ENCODE data around the gene FTO. TPM values are rescaled to one million over a fixed set of nuclear protein-coding genes. Genes with fewer than 3 reads are reported as not detected.

Gene FTO
- total and polyA plus RNA-seq, 2 of the 8 experiments (the other 6 are each of a cell fraction or from before 2014, with no cell fraction given) = 34.5 to 59.8 TPM

- no peak overlapping the region for H2BK20ac ChIP-seq (ENCODE audit: low read length)
- H3K27ac ChIP-seq (ENCODE audit: low read depth, low read length) = no peak overlapping the region
These were observed 358.7 kb downstream of the FTO start for GRCh38 chr16:54062361-54063278.

More at GRCh38 chr16:54062361-54063278, 358.7 kb downstream of the FTO start:
- Histone ChIP-seq H3K4me1 (replicated peaks in 1 of 4; ENCODE audit: control insufficient read depth in 3 of 4, insufficient read depth in 4 of 4, low read length in 3 of 4) (peaks cover 0 to 5% (median 3%) of the 10 kb centered on the region in 4 experiments; a peak in 4 of 7 replicates), H4K20me1 (replicated peaks in 1 of 2; ENCODE audit: control insufficient read depth in 1 of 2, insufficient read depth in 2 of 2, low read length in 2 of 2) (no peaks in the 10 kb centered on the region), H3K27me3 (replicated peaks in 1 of 4; ENCODE audit: control insufficient read depth in 3 of 4, extremely low read depth in 1 of 4, insufficient read depth in 3 of 4, low read length in 3 of 4) (no peaks in the 10 kb centered on the region), H3K4me2 (ENCODE audit: insufficient read depth in 1 of 2, low read depth in 2 of 2, low read length in 2 of 2) (no peak overlapping the region), H3K23ac (ENCODE audit: insufficient read length) (no peak overlapping the region), H3K36me3 (ENCODE audit: control insufficient read depth in 2 of 4, insufficient read depth in 4 of 4, low read length in 3 of 4) (no peaks in the 10 kb centered on the region), H3K4me3 (ENCODE audit: extremely low read depth in 1 of 4, insufficient read depth in 2 of 4, low read depth in 3 of 4, low read length in 4 of 4) (no peak overlapping the region), H2BK15ac (ENCODE audit: low read length) (no peak overlapping the region), H3K18ac (ENCODE audit: extremely low read depth, low read length) (no peak overlapping the region), H3K14ac (ENCODE audit: insufficient read length) (no peak overlapping the region), H4K91ac (replicated peaks; ENCODE audit: insufficient read length, low read length) (no peak overlapping the region), H2AK5ac (ENCODE audit: low read depth, low read length) (no peak overlapping the region), H4K5ac (ENCODE audit: insufficient read length, low read depth, low read length) (no peak overlapping the region), H3K9ac (replicated peaks in 1 of 4; ENCODE audit: extremely low read depth in 1 of 4, low read depth in 3 of 4, low read length in 3 of 4) (no peak overlapping the region), H2BK12ac (ENCODE audit: low read depth, low read length) (no peak overlapping the region), H2AFZ (ENCODE audit: low read length) (no peak overlapping the region), H3K79me1 (ENCODE audit: low read depth, low read length) (no peaks in the 10 kb centered on the region), H3K56ac (replicated peaks; ENCODE audit: insufficient read length, low read depth, low read length) (no peak overlapping the region), H3K9me3 (ENCODE audit: insufficient read depth in 2 of 2, low read depth in 1 of 2, low read length in 1 of 2) (no peaks in the 10 kb centered on the region), H3K4ac (replicated peaks; ENCODE audit: insufficient read length, low read depth, low read length) (no peak overlapping the region), H4K8ac (ENCODE audit: extremely low read depth, insufficient read depth, low read length) (no peak overlapping the region), H3K79me2 (ENCODE audit: control insufficient read depth in 1 of 2, insufficient read depth in 2 of 2, low read length in 2 of 2) (no peaks in the 10 kb centered on the region), H2BK5ac (ENCODE audit: low read depth, low read length) (no peak overlapping the region), H2BK120ac (replicated peaks; ENCODE audit: low read depth, low read length) (no peak overlapping the region), H3K23me2 (ENCODE audit: low read depth, low read length) (no peaks in the 10 kb centered on the region)
- WGBS, 2 experiments (ENCODE audit: extremely low coverage in 1 of 2, insufficient coverage in 1 of 2, insufficient read length in 1 of 2, insufficient replicate concordance in 2 of 2, low coverage in 1 of 2, low lambda C conversion rate in 2 of 2, missing lambda C conversion rate in 1 of 2) = 73% methylated on average over 13 of the region's 13 CpGs; no CpG with 5 or more reads in 1 of the 2 experiments
- ChIA-PET POLR2A (ENCODE audit: partially characterized antibody) (no interaction called here), CTCF (ENCODE audit: partially characterized antibody) (interaction anchor here (0.7 to 1.4 kb wide), 7 partner anchors 9 to 1014 kb away, joined by 3 to 6 read pairs (median 3); no protein-coding TSS in a partner anchor)
- TF ChIP-seq, protein P1, sequence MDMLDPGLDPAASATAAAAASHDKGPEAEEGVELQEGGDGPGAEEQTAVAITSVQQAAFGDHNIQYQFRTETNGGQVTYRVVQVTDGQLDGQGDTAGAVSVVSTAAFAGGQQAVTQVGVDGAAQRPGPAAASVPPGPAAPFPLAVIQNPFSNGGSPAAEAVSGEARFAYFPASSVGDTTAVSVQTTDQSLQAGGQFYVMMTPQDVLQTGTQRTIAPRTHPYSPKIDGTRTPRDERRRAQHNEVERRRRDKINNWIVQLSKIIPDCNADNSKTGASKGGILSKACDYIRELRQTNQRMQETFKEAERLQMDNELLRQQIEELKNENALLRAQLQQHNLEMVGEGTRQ (IDR thresholded peaks at IDR 0.05; ENCODE audit: low read length) = no peak
- TF ChIP-seq CTCF (IDR thresholded peaks at IDR 0.05; ENCODE audit: control extremely low read depth in 1 of 3, insufficient read depth in 1 of 3, low read depth in 1 of 3, low read length in 3 of 3) (peak; percentile 17 to 32 (median 24); a peak in 3 of 4 replicates), RAD21 (IDR thresholded peaks at IDR 0.05 in 1 of 2, conservative IDR thresholded peaks at IDR 0.05 in 1 of 2; ENCODE audit: low read depth in 2 of 2, low read length in 2 of 2) (peak; percentile 39 to 48), EP300 (IDR thresholded peaks at IDR 0.05; ENCODE audit: borderline replicate concordance in 1 of 2, low read depth in 2 of 2, low read length in 2 of 2) (no peak)
- DNase-seq (ENCODE audit: low read depth in 1 of 2, low spot score in 2 of 2) (peak in 1 of 2 experiments; percentile 47), FAIRE-seq (no peak)

All from H1 (cell line).